Measurements from ENCODE around the gene FTSJ1. TPM values are rescaled to one million over a fixed set of nuclear protein-coding genes. Genes with fewer than 3 reads are reported as not detected.
A peak's percentile ranks its signal among the peaks of the same experiment; 100 is the strongest.
"Not testable (repeated sequence)": the region's sequence is repeated elsewhere in the genome, so short reads cannot be mapped to it uniquely, and the experiment has no call there.

The FTSJ1 gene
- total and polyA plus RNA-seq, 2 experiments from 2014 or later = 42.8 to 76.3 TPM

GRCh38 chrX:48523682-48524081 lies 47.7 kb downstream of the FTSJ1 start:
- no peak overlapping the region for H3K27ac ChIP-seq (ENCODE audit: low read depth)
- H3K4me3 ChIP-seq = no peak overlapping the region
- peaks cover 11% of the 10 kb centered on the region; the same call in 2 of the 3 replicates for H3K4me1 Mint-ChIP-seq
- H3K4me1 ChIP-seq (ENCODE audit: insufficient read depth) = no peaks in the 10 kb centered on the region
- no peaks in the 10 kb centered on the region for H3K9me3 Mint-ChIP-seq
- no peak overlapping the region for H3K27ac Mint-ChIP-seq
- no peak overlapping the region for H3K4me2 ChIP-seq
- no peaks in the 10 kb centered on the region for H3K9me2 ChIP-seq (ENCODE audit: insufficient read depth)
- H3K79me2 ChIP-seq (replicated peaks; ENCODE audit: insufficient read depth) = peaks cover 17% of the 10 kb centered on the region
- TF ChIP-seq STAT1 (IDR thresholded peaks at IDR 0.05; ENCODE audit: unreplicated experiment) = no peak
- TF ChIP-seq CREB1 (CRISPR knock-in tag; IDR thresholded peaks at IDR 0.05; ENCODE audit: low read depth) = no peak
- no peak for TF ChIP-seq ETS1 (IDR thresholded peaks at IDR 0.05)
- no peaks in the 10 kb centered on the region for H3F3A ChIP-seq (replicated peaks; ENCODE audit: low read depth)
- H3K36me3 Mint-ChIP-seq (ENCODE audit: low read depth) = peaks cover 36% of the 10 kb centered on the region
- H4K20me1 ChIP-seq (replicated peaks; ENCODE audit: insufficient read depth) = no peaks in the 10 kb centered on the region
- peaks cover 9% of the 10 kb centered on the region for H3K36me3 ChIP-seq (ENCODE audit: insufficient read depth)
- peaks cover 2% of the 10 kb centered on the region for H3K27me3 Mint-ChIP-seq (ENCODE audit: insufficient read depth, low read depth, poor library complexity)
- H3K4me3 Mint-ChIP-seq = peak overlapping the region; percentile 40; the same call in 2 of the 3 replicates
- no peak for ATAC-seq
- DNase-seq (ENCODE audit: low spot score) = no peak
- no peaks in the 10 kb centered on the region for H3K27me3 ChIP-seq (ENCODE audit: insufficient read depth)
- H2AFZ ChIP-seq = no peak overlapping the region

DNA sequence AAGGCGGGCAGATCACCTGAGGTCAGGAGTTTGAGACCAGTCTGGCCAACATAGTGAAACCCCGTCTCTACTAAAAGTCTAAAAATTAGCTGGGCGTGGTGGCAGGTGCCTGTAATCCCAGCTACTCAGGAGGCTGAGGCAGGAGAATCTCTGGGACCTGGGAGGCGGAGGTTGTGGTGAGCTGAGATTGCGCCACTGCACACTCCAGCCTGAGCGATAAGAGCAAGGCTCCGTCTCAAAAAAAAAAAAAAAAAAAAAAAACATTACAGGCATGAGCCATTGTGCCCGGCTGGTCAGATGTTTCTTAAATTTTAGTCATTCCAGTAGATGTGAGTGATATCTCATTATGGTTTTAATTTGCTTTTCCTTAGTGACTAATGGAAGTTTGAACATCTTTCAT lies 49.9 kb downstream of the FTSJ1 start:
- H3K27me3 ChIP-seq (ENCODE audit: insufficient read depth); H2AFZ ChIP-seq; H3K4me3 Mint-ChIP-seq; H3F3A ChIP-seq (replicated peaks; ENCODE audit: low read depth); H3K9me3 Mint-ChIP-seq; ATAC-seq; H3K4me2 ChIP-seq; H3K27me3 Mint-ChIP-seq (ENCODE audit: insufficient read depth, low read depth, poor library complexity); H3K4me3 ChIP-seq; H3K27ac ChIP-seq (ENCODE audit: low read depth); H3K4me1 ChIP-seq (ENCODE audit: insufficient read depth); H4K20me1 ChIP-seq (replicated peaks; ENCODE audit: insufficient read depth); H3K4me1 Mint-ChIP-seq; DNase-seq (ENCODE audit: low spot score); H3K9me2 ChIP-seq (ENCODE audit: insufficient read depth); H3K36me3 ChIP-seq (ENCODE audit: insufficient read depth); H3K27ac Mint-ChIP-seq: not testable (repeated sequence)
- peaks cover 40% of the 10 kb centered on the region for H3K36me3 Mint-ChIP-seq (ENCODE audit: low read depth)
- peaks cover 17% of the 10 kb centered on the region for H3K79me2 ChIP-seq (replicated peaks; ENCODE audit: insufficient read depth)

DNA sequence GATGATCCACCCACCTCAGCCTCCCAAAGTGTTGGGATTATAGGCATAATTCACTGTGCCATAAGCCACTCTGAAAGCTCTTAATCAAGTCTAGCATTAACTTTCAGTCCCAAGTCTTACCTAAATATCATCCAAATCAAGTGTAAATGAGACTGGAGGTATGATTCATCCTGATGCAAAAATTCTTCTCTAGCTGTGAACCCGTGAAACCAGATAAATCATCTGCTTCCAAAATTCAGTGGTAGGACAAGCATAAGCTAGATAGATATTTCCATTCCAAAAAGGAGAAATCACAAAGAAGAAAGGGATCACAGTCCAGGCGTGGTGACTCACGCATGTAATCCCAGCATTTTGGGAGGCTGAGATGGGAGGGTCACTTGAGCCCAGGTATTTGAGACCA lies 54.7 kb downstream of the FTSJ1 start:
- H3K9me3 Mint-ChIP-seq = no peaks in the 10 kb centered on the region
- no peak for DNase-seq (ENCODE audit: low spot score)
- Histone ChIP-seq H3K4me1 (ENCODE audit: insufficient read depth) (no peaks in the 10 kb centered on the region), H3K36me3 (ENCODE audit: insufficient read depth) (no peaks in the 10 kb centered on the region; the same call in 1 of the 2 replicates), H3F3A (replicated peaks; ENCODE audit: low read depth) (no peaks in the 10 kb centered on the region), H3K4me3 (no peak overlapping the region), H3K27ac (ENCODE audit: low read depth) (no peak overlapping the region), H2AFZ (no peak overlapping the region), H3K27me3 (ENCODE audit: insufficient read depth) (no peaks in the 10 kb centered on the region), H4K20me1 (replicated peaks; ENCODE audit: insufficient read depth) (no peaks in the 10 kb centered on the region), H3K9me2 (ENCODE audit: insufficient read depth) (no peaks in the 10 kb centered on the region), H3K4me2 (no peak overlapping the region), H3K79me2 (replicated peaks; ENCODE audit: insufficient read depth) (no peaks in the 10 kb centered on the region)
- TF ChIP-seq CREB1 (CRISPR knock-in tag; IDR thresholded peaks at IDR 0.05; ENCODE audit: low read depth) (no peak), CTCF (conservative IDR thresholded peaks at IDR 0.05; ENCODE audit: low read depth in 2 of 2) (no peak), POLR2AphosphoS5 (IDR thresholded peaks at IDR 0.05; ENCODE audit: low read depth) (no peak), EZH2phosphoT487 (IDR thresholded peaks at IDR 0.05; ENCODE audit: unreplicated experiment) (no peak)
- no peak overlapping the region for H3K27ac Mint-ChIP-seq
- H3K4me1 Mint-ChIP-seq = peaks cover 3% of the 10 kb centered on the region; the same call in 1 of the 3 replicates
- no peak overlapping the region for H3K4me3 Mint-ChIP-seq
- H3K27me3 Mint-ChIP-seq (ENCODE audit: insufficient read depth, low read depth, poor library complexity) = no peaks in the 10 kb centered on the region
- peaks cover 32% of the 10 kb centered on the region for H3K36me3 Mint-ChIP-seq (ENCODE audit: low read depth)
- ATAC-seq = no peak
